Esophagus muscularis mucosa (tissue), 4 donors: ENCODE results near the gene LRRC4C. TPM values are rescaled to one million over a fixed set of nuclear protein-coding genes. Genes with fewer than 3 reads are reported as not detected.
"Not testable (repeated sequence)": the region's sequence is repeated elsewhere in the genome, so short reads cannot be mapped to it uniquely, and the experiment has no call there.

Experiments
- DNase-seq: peaks from one replicate; pipeline ENCODE4 v3.0.0-alpha.2; 2017; ENCODE audit errors: extremely low spot score
- H3K27ac ChIP-seq, 4 donors: fragments of 200-600 bp; sonication (generic); replicated peaks in 1 of 4; 1 replicate in 3 of 4; 2 replicates in 1 of 4; pipeline ENCODE4 v1.5.1; 2016 to 2019; ENCODE audit warnings: mild to moderate bottlenecking in 1 of 4
- H3K27me3 ChIP-seq, 4 donors: fragments of 200-600 bp; sonication (generic); one replicate each; pipeline versions ENCODE4 v1.5.1 to v1.6.0; 2016 to 2019
- H3K36me3 ChIP-seq, 4 donors: fragments of 200-600 bp; sonication (generic); one replicate each; pipeline ENCODE4 v1.5.1; 2016 to 2019
- H3K4me1 ChIP-seq, 4 donors: fragments of 200-600 bp; sonication (generic); one replicate each; pipeline ENCODE4 v1.5.1; 2016 to 2019
- H3K4me3 ChIP-seq, 4 donors: fragments of 200-600 bp; sonication (generic); 1 replicate in 2 of 4; 2 replicates in 2 of 4; pipeline ENCODE4 v1.5.1; 2016 to 2019; ENCODE audit warnings: mild to moderate bottlenecking in 4 of 4, moderate library complexity in 1 of 4
- H3K9me3 ChIP-seq, 4 donors: fragments of 200-600 bp; sonication (generic); 1 replicate in 3 of 4; 2 replicates in 1 of 4; pipeline ENCODE4 v1.5.1; 2016 to 2019
- CTCF ChIP-seq, 3 experiments: fragments of 200-600 bp in 2 of 3; fragments of 450-650 bp in 1 of 3; sonication (generic) in 2 of 3; IDR thresholded peaks; one replicate each; pipeline ENCODE4 v1.5.1; 2017 to 2019; ENCODE audit warnings: antibody characterized with exemption in 3 of 3, mild to moderate bottlenecking in 2 of 3, moderate library complexity in 1 of 3
- EP300 ChIP-seq: sonication (generic); formaldehyde crosslinking; IDR thresholded peaks from one replicate; pipeline ENCODE4 v1.6.1; 2017; ENCODE audit warnings: antibody characterized with exemption
- POLR2A ChIP-seq: fragments of 450-650 bp; IDR thresholded peaks from one replicate; pipeline ENCODE4 v1.6.1; 2017; ENCODE audit warnings: antibody characterized with exemption, moderate library complexity, mild to moderate bottlenecking, low read depth
- POLR2AphosphoS5 ChIP-seq, 2 donors: sonication (generic); formaldehyde crosslinking; IDR thresholded peaks; one replicate each; pipeline ENCODE4 v1.6.1; 2017; ENCODE audit warnings: antibody characterized with exemption in 2 of 2
- WGBS: methylation state at CpG from one replicate; pipeline ENCODE4 v1.1.5; 2018; 5-methylcytosine and 5-hydroxymethylcytosine counted together
- intact Hi-C: fragments of 100-400 bp; cut with DNase I; formaldehyde crosslinking; loops from one replicate; pipeline ENCODE4 v1.15.1; 2023
- total RNA-seq, 4 donors: library from RNA; depleted of rRNA; stranded (reverse); fragments of >200 nt; gene quantifications; one replicate each; pipeline versions ENCODE4 v1.1.0 to v1.2.1, GENCODE V29; 2016

LRRC4C gene
- total RNA-seq, 4 donors from 2014 or later = 1.2 to 4.0 (median 2.2) TPM

GRCh38 chr11:40203606-40204005, 1255.8 kb downstream of the LRRC4C start:
- Histone ChIP-seq H3K9me3 (no peaks in the 10 kb centered on the region), H3K27me3 (no peaks in the 10 kb centered on the region), H3K36me3 (no peaks in the 10 kb centered on the region), H3K27ac (no peak overlapping the region), H3K4me3 (no peak overlapping the region), H3K4me1 (no peaks in the 10 kb centered on the region)
- no peak for TF ChIP-seq POLR2AphosphoS5 (IDR thresholded peaks at IDR 0.05)
- TF ChIP-seq POLR2A = no peak
- TF ChIP-seq EP300 = no peak
- no peak for TF ChIP-seq CTCF (IDR thresholded peaks at IDR 0.05)
- WGBS = 37% methylated on average over 1 of the region's 1 CpG
- intact Hi-C loops = no loop called here
- no peak for DNase-seq

GRCh38 chr11:40202589-40203270, 1256.7 kb downstream of the LRRC4C start:
- no peak for DNase-seq
- H3K4me3 ChIP-seq = no peak overlapping the region
- H3K4me1 ChIP-seq = no peaks in the 10 kb centered on the region
- H3K36me3 ChIP-seq = no peaks in the 10 kb centered on the region
- WGBS = 61% methylated on average over 3 of the region's 3 CpGs
- H3K9me3 ChIP-seq = no peaks in the 10 kb centered on the region
- TF ChIP-seq POLR2A (no peak), CTCF (IDR thresholded peaks at IDR 0.05) (no peak), POLR2AphosphoS5 (IDR thresholded peaks at IDR 0.05) (no peak), EP300 (no peak)
- no peak overlapping the region for H3K27ac ChIP-seq
- intact Hi-C loops = no loop called here
- no peaks in the 10 kb centered on the region for H3K27me3 ChIP-seq

GRCh38 chr11:40192590-40192989, 1266.9 kb downstream of the LRRC4C start:
- WGBS = 85% methylated on average over 2 of the region's 5 CpGs
- H3K4me3 ChIP-seq, H3K4me1 ChIP-seq, DNase-seq, H3K27ac ChIP-seq, H3K9me3 ChIP-seq, intact Hi-C loops, H3K36me3 ChIP-seq: not testable (repeated sequence)
- H3K27me3 ChIP-seq = peaks cover 0 to 13% (median 0%) of the 10 kb centered on the region in 4 donors

GRCh38 chr11:40190294-40190693, 1269.2 kb downstream of the LRRC4C start:
- WGBS = 71% methylated on average over 5 of the region's 5 CpGs
- Histone ChIP-seq H3K9me3 (no peaks in the 10 kb centered on the region), H3K27me3 (peaks cover 0 to 13% (median 0%) of the 10 kb centered on the region in 4 donors), H3K36me3 (no peaks in the 10 kb centered on the region), H3K4me1 (no peaks in the 10 kb centered on the region), H3K4me3 (no peak overlapping the region), H3K27ac (no peak overlapping the region)
- peak; percentile 24 for DNase-seq
- no peak for TF ChIP-seq CTCF (IDR thresholded peaks at IDR 0.05)
- TF ChIP-seq POLR2AphosphoS5 (IDR thresholded peaks at IDR 0.05) = no peak
- TF ChIP-seq POLR2A = no peak
- no peak for TF ChIP-seq EP300
- intact Hi-C loops = no loop called here

- DNase-seq = no peak
- no peak overlapping the region for H3K27ac ChIP-seq
- no peaks in the 10 kb centered on the region for H3K4me1 ChIP-seq
- TF ChIP-seq POLR2A (no peak), POLR2AphosphoS5 (IDR thresholded peaks at IDR 0.05) (no peak), CTCF (IDR thresholded peaks at IDR 0.05) (no peak), EP300 (no peak)
- H3K27me3 ChIP-seq = peaks cover 0 to 13% (median 0%) of the 10 kb centered on the region in 4 donors
- intact Hi-C loops = no loop called here
- 72% methylated on average over 3 of the region's 3 CpGs for WGBS
- no peaks in the 10 kb centered on the region for H3K9me3 ChIP-seq
- H3K36me3 ChIP-seq = no peaks in the 10 kb centered on the region
- H3K4me3 ChIP-seq = no peak overlapping the region
Observed at GRCh38 chr11:40188848-40189247, 1270.6 kb downstream of the LRRC4C start.
